ENCODE results near the gene KLHL29.

DNA sequence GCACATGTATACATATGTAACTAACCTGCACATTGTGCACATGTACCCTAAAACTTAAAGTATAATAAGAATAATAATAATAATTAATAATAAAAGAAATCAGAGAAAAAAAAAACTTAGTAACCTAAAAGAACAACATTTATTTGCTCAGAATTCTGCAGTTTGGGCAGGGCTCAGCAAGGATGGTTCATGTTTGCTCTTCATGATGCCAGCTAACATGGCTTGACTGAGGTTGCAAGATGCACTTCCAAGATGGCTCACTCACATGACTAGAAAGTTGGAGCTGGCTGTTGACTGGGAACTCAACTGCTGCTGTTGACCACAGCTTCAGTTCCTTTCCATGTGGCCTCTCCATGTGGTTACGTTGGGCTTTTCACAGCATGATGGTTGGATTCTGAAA lies 56.4 kb downstream of the KLHL29 start:
- TF ChIP-seq, protein P1, sequence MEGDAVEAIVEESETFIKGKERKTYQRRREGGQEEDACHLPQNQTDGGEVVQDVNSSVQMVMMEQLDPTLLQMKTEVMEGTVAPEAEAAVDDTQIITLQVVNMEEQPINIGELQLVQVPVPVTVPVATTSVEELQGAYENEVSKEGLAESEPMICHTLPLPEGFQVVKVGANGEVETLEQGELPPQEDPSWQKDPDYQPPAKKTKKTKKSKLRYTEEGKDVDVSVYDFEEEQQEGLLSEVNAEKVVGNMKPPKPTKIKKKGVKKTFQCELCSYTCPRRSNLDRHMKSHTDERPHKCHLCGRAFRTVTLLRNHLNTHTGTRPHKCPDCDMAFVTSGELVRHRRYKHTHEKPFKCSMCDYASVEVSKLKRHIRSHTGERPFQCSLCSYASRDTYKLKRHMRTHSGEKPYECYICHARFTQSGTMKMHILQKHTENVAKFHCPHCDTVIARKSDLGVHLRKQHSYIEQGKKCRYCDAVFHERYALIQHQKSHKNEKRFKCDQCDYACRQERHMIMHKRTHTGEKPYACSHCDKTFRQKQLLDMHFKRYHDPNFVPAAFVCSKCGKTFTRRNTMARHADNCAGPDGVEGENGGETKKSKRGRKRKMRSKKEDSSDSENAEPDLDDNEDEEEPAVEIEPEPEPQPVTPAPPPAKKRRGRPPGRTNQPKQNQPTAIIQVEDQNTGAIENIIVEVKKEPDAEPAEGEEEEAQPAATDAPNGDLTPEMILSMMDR (IDR thresholded peaks at IDR 0.05; ENCODE audit: low read depth, low read length, poor library complexity, severe bottlenecking): no peak
- TF ChIP-seq EZH2phosphoT487 (IDR thresholded peaks at IDR 0.05; ENCODE audit: borderline replicate concordance, low read length): no peak
